Measurements from ENCODE around the gene SLC8A3. TPM values are rescaled to one million over a fixed set of nuclear protein-coding genes. Genes with fewer than 3 reads are reported as not detected.

Gene SLC8A3
- total and polyA plus RNA-seq, 2 donors from 2014 or later, result 0.98 TPM; not detected in 1

DNA sequence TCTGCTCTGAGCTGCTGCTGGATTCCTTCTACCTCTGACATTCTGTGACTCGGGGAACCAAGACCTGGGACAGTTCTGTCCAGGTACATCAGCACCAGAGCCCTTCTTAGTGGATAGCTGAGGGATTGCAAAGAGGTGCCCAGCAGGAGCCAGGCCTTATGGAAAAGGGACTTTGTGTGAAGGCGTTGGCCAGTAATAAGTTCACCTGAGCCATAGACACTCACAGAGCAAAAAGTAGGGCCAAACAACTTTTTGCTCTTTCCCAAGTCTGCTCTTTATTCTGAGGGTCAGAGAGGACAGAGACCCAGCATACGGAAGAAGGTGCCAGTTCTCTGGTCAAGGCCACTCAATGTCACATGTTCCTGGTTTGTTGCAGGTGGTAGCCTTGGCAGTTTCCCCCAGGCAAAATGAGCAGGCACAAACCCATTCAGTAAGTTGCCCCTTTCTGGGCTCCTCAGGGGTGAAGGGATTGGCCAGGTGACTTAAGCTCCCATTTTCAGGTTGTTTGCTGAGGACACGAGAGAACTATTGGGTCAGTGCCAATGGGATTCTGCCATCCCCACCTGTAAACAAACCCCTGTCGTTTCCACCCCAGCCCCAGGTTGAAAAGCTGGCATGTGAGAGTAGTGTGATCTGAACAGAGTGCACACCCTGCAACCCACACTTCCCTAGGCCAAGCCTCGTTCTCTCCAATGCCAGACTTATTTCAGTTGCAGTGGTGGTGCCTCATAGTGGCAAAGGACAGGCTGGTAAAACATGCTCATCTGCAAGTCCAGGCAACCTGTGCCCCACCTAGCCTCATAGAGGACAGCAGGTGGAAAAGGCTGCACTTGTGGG is 159.2 kb downstream of the SLC8A3 start:
- Histone ChIP-seq H3K36me3 (ENCODE audit: control insufficient read depth in 2 of 3, insufficient read depth in 3 of 3, low read length in 3 of 3) (no peaks in the 10 kb centered on the region), H3K4me1 (ENCODE audit: control insufficient read depth in 2 of 3, insufficient read depth in 2 of 3, low read depth in 1 of 3, low read length in 3 of 3) (no peaks in the 10 kb centered on the region), H3K4me3 (ENCODE audit: low read length in 3 of 3) (no peak overlapping the region), H3K27ac (ENCODE audit: low read depth in 2 of 2, low read length in 2 of 2) (no peak overlapping the region), H3K27me3 (ENCODE audit: control insufficient read depth, insufficient read depth, low read length) (no peaks in the 10 kb centered on the region), H3K9me3 (ENCODE audit: control insufficient read depth in 2 of 3, insufficient read depth in 1 of 3, low read length in 3 of 3) (no peaks in the 10 kb centered on the region), H3K9ac (ENCODE audit: low read length in 3 of 3) (no peak overlapping the region)
- intact Hi-C loops (cut with DNase I), result loop anchor here (5.0 kb wide), 1 partner anchor 212 kb away; no protein-coding TSS in a partner anchor
- DNase-seq (no peak), FAIRE-seq (no peak)
- TF ChIP-seq CTCF (IDR thresholded peaks at IDR 0.05; ENCODE audit: borderline replicate concordance, extremely low read depth, insufficient read depth), result no peak

- Histone ChIP-seq H3K36me3 (ENCODE audit: control insufficient read depth in 2 of 3, insufficient read depth in 3 of 3, low read length in 3 of 3) (no peaks in the 10 kb centered on the region), H3K27ac (ENCODE audit: low read depth in 2 of 2, low read length in 2 of 2) (no peak overlapping the region), H3K9me3 (ENCODE audit: control insufficient read depth in 2 of 3, insufficient read depth in 1 of 3, low read length in 3 of 3) (no peaks in the 10 kb centered on the region), H3K4me3 (ENCODE audit: low read length in 3 of 3) (no peak overlapping the region), H3K9ac (ENCODE audit: low read length in 3 of 3) (no peak overlapping the region), H3K27me3 (ENCODE audit: control insufficient read depth, insufficient read depth, low read length) (no peaks in the 10 kb centered on the region), H3K4me1 (ENCODE audit: control insufficient read depth in 2 of 3, insufficient read depth in 2 of 3, low read depth in 1 of 3, low read length in 3 of 3) (no peaks in the 10 kb centered on the region)
- peak; percentile 96 for TF ChIP-seq CTCF (IDR thresholded peaks at IDR 0.05; ENCODE audit: borderline replicate concordance, extremely low read depth, insufficient read depth)
- intact Hi-C loops (cut with DNase I), result loop anchor here (5.0 kb wide), 1 partner anchor 211 kb away; no protein-coding TSS in a partner anchor
- FAIRE-seq (no peak), DNase-seq (peak; percentile 63 to 88 (median 81))
Observed at GRCh38 chr14:70027785-70028428, 160.8 kb downstream of the SLC8A3 start.

DNA sequence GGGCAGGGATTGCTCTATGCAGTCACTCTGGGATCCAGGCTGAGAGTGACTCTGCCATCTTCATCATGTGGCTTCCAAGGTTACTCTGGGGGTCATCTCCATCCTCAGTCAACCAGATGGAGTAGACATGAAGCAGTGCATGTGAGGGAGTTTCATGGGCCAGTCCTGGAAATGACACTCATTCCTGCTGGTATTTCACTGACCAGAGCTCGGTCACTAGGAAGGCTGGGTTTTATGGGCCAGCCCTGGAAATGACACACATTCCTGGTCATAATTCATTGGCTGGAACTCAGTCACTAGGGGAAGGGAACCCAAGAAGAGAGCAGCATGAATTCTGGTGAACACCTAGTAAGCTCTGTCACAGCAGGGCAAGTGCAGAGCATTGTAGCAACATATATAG is 164.9 kb downstream of the SLC8A3 start:
- Histone ChIP-seq H3K27me3 (ENCODE audit: control insufficient read depth, insufficient read depth, low read length) (no peaks in the 10 kb centered on the region), H3K36me3 (ENCODE audit: control insufficient read depth in 2 of 3, insufficient read depth in 3 of 3, low read length in 3 of 3) (no peaks in the 10 kb centered on the region), H3K27ac (ENCODE audit: low read depth in 2 of 2, low read length in 2 of 2) (no peak overlapping the region), H3K9me3 (ENCODE audit: control insufficient read depth in 2 of 3, insufficient read depth in 1 of 3, low read length in 3 of 3) (no peaks in the 10 kb centered on the region), H3K9ac (ENCODE audit: low read length in 3 of 3) (no peak overlapping the region), H3K4me1 (ENCODE audit: control insufficient read depth in 2 of 3, insufficient read depth in 2 of 3, low read depth in 1 of 3, low read length in 3 of 3) (no peaks in the 10 kb centered on the region), H3K4me3 (ENCODE audit: low read length in 3 of 3) (no peak overlapping the region)
- FAIRE-seq, result no peak
- no peak for DNase-seq
- no peak for TF ChIP-seq CTCF (IDR thresholded peaks at IDR 0.05; ENCODE audit: borderline replicate concordance, extremely low read depth, insufficient read depth)
- intact Hi-C loops (cut with DNase I), result no loop called here

Measured in kidney (tissue), 14 donors.